ENCODE data around the gene TTLL8. TPM values are rescaled to one million over a fixed set of nuclear protein-coding genes. Genes with fewer than 3 reads are reported as not detected.

The TTLL8 gene
- total RNA-seq, 4 donors from 2014 or later, result not detected

GRCh38 chr22:49979587-49980264, 78.4 kb downstream of the TTLL8 start:
- WGBS, 2 donors, result 52 to 53% methylated on average over 7 of the region's 7 CpGs

GRCh38 chr22:49977578-49977977, 80.5 kb downstream of the TTLL8 start:
- DNase-seq (ENCODE audit: low spot score in 2 of 2), result peak; percentile 11 to 75
- WGBS, 2 donors, result 75 to 76% methylated on average over 14 of the region's 14 CpGs
- intact Hi-C loops (cut with DNase I; ENCODE audit: low total_unique reads), result no loop called here
- H3K4me3 ChIP-seq (ENCODE audit: low read depth, poor library complexity, severe bottlenecking), result no peak overlapping the region
- TF ChIP-seq POLR2A (IDR thresholded peaks at IDR 0.05), result no peak
- TF ChIP-seq, protein P1, sequence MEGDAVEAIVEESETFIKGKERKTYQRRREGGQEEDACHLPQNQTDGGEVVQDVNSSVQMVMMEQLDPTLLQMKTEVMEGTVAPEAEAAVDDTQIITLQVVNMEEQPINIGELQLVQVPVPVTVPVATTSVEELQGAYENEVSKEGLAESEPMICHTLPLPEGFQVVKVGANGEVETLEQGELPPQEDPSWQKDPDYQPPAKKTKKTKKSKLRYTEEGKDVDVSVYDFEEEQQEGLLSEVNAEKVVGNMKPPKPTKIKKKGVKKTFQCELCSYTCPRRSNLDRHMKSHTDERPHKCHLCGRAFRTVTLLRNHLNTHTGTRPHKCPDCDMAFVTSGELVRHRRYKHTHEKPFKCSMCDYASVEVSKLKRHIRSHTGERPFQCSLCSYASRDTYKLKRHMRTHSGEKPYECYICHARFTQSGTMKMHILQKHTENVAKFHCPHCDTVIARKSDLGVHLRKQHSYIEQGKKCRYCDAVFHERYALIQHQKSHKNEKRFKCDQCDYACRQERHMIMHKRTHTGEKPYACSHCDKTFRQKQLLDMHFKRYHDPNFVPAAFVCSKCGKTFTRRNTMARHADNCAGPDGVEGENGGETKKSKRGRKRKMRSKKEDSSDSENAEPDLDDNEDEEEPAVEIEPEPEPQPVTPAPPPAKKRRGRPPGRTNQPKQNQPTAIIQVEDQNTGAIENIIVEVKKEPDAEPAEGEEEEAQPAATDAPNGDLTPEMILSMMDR (IDR thresholded peaks at IDR 0.05), result no peak

More at GRCh38 chr22:49979587-49980264, 78.4 kb downstream of the TTLL8 start:
- TF ChIP-seq, protein P1 (IDR thresholded peaks at IDR 0.05), result peak in 1 of 3 donors; percentile 11
- no peak for TF ChIP-seq POLR2A (IDR thresholded peaks at IDR 0.05)
- H3K4me3 ChIP-seq (ENCODE audit: low read depth, poor library complexity, severe bottlenecking), result no peak overlapping the region
- DNase-seq (ENCODE audit: low spot score in 2 of 2), result peak; percentile 12 to 50
- intact Hi-C loops (cut with DNase I; ENCODE audit: low total_unique reads), result no loop called here

GRCh38 chr22:49976439-49977175, 81.5 kb downstream of the TTLL8 start:
- WGBS, 2 donors, result 39 to 41% methylated on average over 15 of the region's 15 CpGs
- DNase-seq (ENCODE audit: low spot score in 2 of 2), result peak; percentile 12 to 48
- no peak overlapping the region for H3K4me3 ChIP-seq (ENCODE audit: low read depth, poor library complexity, severe bottlenecking)
- TF ChIP-seq, protein P1 (IDR thresholded peaks at IDR 0.05), result no peak
- no peak for TF ChIP-seq POLR2A (IDR thresholded peaks at IDR 0.05)
- intact Hi-C loops (cut with DNase I; ENCODE audit: low total_unique reads), result no loop called here

- no peak overlapping the region for H3K4me3 ChIP-seq (ENCODE audit: low read depth, poor library complexity, severe bottlenecking)
- intact Hi-C loops (cut with DNase I; ENCODE audit: low total_unique reads), result no loop called here
- DNase-seq (ENCODE audit: low spot score in 2 of 2), result peak; percentile 14 to 83
- WGBS, 2 donors, result 22 to 25% methylated on average over 17 of the region's 17 CpGs
- TF ChIP-seq, protein P1 (IDR thresholded peaks at IDR 0.05), result no peak
- TF ChIP-seq POLR2A (IDR thresholded peaks at IDR 0.05), result no peak
Measured at GRCh38 chr22:49975543-49976389, 82.3 kb downstream of the TTLL8 start.

DNA sequence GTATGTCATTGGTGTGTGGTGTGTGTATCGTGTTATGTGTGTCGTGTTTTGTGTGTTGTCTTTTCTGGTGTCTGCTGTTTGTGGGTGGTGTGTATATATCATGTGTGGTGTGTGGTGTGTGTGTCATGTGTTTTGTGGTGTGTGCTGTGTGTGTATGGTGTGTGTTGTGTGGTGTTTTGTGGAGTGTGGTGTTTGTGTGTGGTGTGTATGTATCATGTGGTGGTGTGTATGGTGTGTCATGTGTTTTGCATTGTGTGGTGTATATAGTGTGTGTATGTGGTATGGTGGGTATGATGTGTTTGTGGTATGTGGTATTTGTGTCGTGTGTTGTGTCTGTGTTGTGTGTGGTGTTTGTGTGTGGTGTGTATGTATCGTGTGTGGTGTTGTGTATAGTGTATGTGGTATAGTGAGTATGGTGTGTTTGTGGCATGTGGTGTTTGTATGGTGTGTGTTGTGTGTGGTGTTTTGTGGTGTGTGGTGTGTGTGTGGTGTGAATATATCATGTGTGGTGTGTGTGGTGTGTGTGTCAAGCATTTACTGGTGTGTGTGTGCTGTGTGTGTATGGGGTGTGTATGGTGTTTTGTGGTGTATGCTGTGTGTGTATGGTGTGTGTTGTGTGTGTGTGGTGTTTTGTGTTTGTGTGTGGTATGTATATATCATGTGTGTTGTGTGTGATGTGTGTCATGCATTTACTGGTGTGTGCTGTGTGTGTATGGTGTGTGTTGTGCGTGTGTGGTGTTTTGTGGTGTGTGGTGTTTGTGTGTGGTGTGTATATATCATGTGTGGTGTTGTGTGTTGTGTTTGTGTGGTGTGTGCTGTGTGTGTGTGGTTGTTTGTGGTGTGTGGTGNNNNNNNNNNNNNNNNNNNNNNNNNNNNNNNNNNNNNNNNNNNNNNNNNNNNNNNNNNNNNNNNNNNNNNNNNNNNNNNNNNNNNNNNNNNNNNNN, 84.8 kb downstream of the TTLL8 start:
- DNase-seq (ENCODE audit: low spot score in 2 of 2), result peak in 1 of 2 donors; percentile 9
- 84 to 91% methylated on average over 5 of the region's 5 CpGs for WGBS, 2 donors
- H3K4me3 ChIP-seq (ENCODE audit: low read depth, poor library complexity, severe bottlenecking), result no peak overlapping the region
- no peak for TF ChIP-seq POLR2A (IDR thresholded peaks at IDR 0.05)
- TF ChIP-seq, protein P1 (IDR thresholded peaks at IDR 0.05), result no peak
- intact Hi-C loops (cut with DNase I; ENCODE audit: low total_unique reads), result no loop called here

Data from lower leg skin (tissue), 4 donors.